ENCODE data around the gene CENPA. TPM values are rescaled to one million over a fixed set of nuclear protein-coding genes. Genes with fewer than 3 reads are reported as not detected.

CENPA gene
- total and polyA plus RNA-seq, 2 of the 13 experiments (the other 11 are each of a cell fraction or from before 2014, with no cell fraction given), result 28.5 to 38.5 TPM

DNA sequence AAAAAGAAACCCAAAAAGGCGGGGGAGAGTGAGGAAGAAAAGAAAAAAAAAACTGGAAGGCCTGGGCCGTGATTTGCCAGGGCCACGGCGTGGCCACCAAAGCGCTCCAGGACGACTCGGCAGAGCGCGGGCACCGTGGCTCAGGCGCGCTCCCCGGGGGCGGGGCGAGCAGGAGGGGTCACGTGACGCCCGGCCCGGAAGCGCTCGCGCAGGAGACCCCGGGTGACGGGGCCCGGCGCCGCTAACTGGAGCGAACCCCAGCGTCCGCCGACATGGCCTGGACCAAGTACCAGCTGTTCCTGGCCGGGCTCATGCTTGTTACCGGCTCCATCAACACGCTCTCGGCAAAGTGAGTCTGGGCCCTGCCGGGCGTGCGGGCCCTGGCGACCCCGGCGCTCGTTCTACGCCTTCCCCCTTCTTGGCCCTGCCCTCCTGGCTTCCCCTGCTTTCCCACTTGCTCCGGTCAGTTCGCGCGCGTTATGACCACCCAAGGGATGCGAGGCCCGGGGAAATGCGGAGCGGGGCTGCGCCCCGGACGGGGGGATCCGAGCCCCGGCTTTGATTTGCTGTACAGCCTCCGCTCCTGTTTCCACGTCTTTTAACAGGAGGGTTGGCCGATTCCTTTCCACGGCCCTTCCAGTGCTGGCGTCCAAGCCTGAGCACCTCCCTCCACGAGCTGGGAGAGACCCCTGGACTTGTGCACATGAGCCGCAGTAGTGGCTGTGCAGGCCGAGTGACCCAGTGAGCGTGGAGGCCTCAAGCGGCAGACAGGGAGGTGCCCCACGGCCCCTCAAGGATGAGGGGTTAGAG is 21.6 kb upstream of the CENPA start, which contains the start of gene SLC35F6 (continued):
- TF ChIP-seq, protein P1, sequence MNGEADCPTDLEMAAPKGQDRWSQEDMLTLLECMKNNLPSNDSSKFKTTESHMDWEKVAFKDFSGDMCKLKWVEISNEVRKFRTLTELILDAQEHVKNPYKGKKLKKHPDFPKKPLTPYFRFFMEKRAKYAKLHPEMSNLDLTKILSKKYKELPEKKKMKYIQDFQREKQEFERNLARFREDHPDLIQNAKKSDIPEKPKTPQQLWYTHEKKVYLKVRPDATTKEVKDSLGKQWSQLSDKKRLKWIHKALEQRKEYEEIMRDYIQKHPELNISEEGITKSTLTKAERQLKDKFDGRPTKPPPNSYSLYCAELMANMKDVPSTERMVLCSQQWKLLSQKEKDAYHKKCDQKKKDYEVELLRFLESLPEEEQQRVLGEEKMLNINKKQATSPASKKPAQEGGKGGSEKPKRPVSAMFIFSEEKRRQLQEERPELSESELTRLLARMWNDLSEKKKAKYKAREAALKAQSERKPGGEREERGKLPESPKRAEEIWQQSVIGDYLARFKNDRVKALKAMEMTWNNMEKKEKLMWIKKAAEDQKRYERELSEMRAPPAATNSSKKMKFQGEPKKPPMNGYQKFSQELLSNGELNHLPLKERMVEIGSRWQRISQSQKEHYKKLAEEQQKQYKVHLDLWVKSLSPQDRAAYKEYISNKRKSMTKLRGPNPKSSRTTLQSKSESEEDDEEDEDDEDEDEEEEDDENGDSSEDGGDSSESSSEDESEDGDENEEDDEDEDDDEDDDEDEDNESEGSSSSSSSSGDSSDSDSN (CRISPR knock-in tag; IDR thresholded peaks at IDR 0.05), result peak; percentile 86
- TF ChIP-seq, protein P2, sequence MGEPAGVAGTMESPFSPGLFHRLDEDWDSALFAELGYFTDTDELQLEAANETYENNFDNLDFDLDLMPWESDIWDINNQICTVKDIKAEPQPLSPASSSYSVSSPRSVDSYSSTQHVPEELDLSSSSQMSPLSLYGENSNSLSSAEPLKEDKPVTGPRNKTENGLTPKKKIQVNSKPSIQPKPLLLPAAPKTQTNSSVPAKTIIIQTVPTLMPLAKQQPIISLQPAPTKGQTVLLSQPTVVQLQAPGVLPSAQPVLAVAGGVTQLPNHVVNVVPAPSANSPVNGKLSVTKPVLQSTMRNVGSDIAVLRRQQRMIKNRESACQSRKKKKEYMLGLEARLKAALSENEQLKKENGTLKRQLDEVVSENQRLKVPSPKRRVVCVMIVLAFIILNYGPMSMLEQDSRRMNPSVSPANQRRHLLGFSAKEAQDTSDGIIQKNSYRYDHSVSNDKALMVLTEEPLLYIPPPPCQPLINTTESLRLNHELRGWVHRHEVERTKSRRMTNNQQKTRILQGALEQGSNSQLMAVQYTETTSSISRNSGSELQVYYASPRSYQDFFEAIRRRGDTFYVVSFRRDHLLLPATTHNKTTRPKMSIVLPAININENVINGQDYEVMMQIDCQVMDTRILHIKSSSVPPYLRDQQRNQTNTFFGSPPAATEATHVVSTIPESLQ (CRISPR knock-in tag; conservative IDR thresholded peaks at IDR 0.05), result peak; percentile 78; the same call in 1 of the 2 replicates
- TF ChIP-seq NR2C2 (CRISPR knock-in tag; IDR thresholded peaks at IDR 0.05; ENCODE audit: borderline replicate concordance), result peak; percentile 95
- peak; percentile 91 for TF ChIP-seq KMT2A (CRISPR knock-in tag; IDR thresholded peaks at IDR 0.05)
- no peak for TF ChIP-seq MBNL3 (CRISPR knock-in tag; conservative IDR thresholded peaks at IDR 0.05)
- 0 out of 2 replicates have a peak, but pooled peaks have one; percentile 32 for TF ChIP-seq PHF21A (CRISPR knock-in tag; IDR thresholded peaks at IDR 0.05)
- TF ChIP-seq, protein P3, sequence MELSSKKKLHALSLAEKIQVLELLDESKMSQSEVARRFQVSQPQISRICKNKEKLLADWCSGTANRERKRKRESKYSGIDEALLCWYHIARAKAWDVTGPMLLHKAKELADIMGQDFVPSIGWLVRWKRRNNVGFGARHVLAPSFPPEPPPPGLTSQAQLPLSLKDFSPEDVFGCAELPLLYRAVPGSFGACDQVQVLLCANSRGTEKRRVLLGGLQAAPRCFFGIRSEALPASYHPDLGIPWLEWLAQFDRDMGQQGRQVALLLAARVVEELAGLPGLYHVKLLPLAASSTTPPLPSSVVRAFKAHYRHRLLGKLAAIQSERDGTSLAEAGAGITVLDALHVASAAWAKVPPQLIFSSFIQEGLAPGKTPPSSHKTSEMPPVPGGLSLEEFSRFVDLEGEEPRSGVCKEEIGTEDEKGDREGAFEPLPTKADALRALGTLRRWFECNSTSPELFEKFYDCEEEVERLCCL (CRISPR knock-in tag; IDR thresholded peaks at IDR 0.05; ENCODE audit: borderline replicate concordance), result peak; percentile 62; the same call in 1 of the 2 replicates
- 0 out of 2 replicates have a peak, but pooled peaks have one; percentile 16 for TF ChIP-seq HIVEP1 (CRISPR knock-in tag; IDR thresholded peaks at IDR 0.05)
- no peak for TF ChIP-seq MAF1 (CRISPR knock-in tag; IDR thresholded peaks at IDR 0.05; ENCODE audit: borderline replicate concordance)
- peak; percentile 79; the same call in 1 of the 2 replicates for TF ChIP-seq CCDC6 (CRISPR knock-in tag; IDR thresholded peaks at IDR 0.05)
- TF ChIP-seq, protein P4, sequence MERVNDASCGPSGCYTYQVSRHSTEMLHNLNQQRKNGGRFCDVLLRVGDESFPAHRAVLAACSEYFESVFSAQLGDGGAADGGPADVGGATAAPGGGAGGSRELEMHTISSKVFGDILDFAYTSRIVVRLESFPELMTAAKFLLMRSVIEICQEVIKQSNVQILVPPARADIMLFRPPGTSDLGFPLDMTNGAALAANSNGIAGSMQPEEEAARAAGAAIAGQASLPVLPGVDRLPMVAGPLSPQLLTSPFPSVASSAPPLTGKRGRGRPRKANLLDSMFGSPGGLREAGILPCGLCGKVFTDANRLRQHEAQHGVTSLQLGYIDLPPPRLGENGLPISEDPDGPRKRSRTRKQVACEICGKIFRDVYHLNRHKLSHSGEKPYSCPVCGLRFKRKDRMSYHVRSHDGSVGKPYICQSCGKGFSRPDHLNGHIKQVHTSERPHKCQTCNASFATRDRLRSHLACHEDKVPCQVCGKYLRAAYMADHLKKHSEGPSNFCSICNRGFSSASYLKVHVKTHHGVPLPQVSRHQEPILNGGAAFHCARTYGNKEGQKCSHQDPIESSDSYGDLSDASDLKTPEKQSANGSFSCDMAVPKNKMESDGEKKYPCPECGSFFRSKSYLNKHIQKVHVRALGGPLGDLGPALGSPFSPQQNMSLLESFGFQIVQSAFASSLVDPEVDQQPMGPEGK (CRISPR knock-in tag; IDR thresholded peaks at IDR 0.05), result peak; percentile 61; the same call in 1 of the 2 replicates
- TF ChIP-seq ZNF737 (CRISPR knock-in tag; IDR thresholded peaks at IDR 0.05; ENCODE audit: borderline replicate concordance), result no peak; the same call in 1 of the 2 replicates
- TF ChIP-seq ZNF720 (CRISPR knock-in tag; IDR thresholded peaks at IDR 0.05), result no peak
- TF ChIP-seq, protein P5, sequence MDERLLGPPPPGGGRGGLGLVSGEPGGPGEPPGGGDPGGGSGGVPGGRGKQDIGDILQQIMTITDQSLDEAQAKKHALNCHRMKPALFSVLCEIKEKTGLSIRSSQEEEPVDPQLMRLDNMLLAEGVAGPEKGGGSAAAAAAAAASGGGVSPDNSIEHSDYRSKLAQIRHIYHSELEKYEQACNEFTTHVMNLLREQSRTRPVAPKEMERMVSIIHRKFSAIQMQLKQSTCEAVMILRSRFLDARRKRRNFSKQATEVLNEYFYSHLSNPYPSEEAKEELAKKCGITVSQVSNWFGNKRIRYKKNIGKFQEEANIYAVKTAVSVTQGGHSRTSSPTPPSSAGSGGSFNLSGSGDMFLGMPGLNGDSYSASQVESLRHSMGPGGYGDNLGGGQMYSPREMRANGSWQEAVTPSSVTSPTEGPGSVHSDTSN (CRISPR knock-in tag; IDR thresholded peaks at IDR 0.05), result no peak

Measured in HepG2 (cell line).